ENCODE measurements around the gene TDRD10. TPM values are rescaled to one million over a fixed set of nuclear protein-coding genes. Genes with fewer than 3 reads are reported as not detected.
"Not testable (repeated sequence)": the region's sequence is repeated elsewhere in the genome, so short reads cannot be mapped to it uniquely, and the experiment has no call there.

The TDRD10 gene
- total RNA-seq, 1 donor from 2014 or later, result 27.8 TPM

DNA sequence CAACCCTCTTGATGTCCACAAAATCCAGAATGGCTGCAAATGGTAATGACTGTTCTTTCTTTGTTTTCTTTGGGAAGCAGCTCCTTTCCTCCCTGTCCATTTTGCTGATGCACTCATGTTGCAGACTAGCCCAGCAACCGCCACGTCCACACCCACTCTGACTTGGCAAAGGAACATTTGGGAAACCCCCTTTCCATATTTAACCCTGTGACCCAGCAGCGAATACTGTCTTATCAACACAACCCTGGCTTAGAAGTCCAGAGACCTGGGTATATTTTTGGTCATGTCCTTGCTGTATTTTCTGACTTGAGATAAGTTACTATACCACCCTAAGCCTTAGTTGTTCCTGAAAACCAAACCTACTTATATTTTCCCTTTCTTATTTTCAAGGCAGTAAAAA lies 18.3 kb downstream of the TDRD10 start:
- Mint-ChIP-seq H3K4me1 (ENCODE audit: unreplicated experiment) (peaks cover 50% of the 10 kb centered on the region), H3K36me3 (ENCODE audit: low read depth, unreplicated experiment) (peaks cover 53% of the 10 kb centered on the region)

DNA sequence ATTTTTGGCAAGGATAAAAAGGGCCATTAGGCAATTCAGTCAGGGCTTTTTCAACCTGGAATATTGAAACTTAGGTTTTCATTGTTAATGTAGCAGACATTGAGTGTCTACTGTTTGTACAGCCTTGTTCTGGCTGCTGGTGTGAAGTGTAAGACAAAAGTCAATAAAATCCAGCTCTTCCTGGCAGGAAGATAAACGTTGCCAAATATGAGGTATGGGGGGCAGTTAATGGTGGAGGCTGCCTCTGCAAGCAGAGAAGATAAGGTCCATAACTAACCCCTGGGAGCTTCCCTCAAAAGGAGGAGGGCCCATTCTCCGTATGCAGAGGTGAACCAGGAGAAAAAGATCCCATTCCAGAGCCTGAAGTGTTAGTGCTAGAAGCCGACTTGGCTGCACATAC lies 19.7 kb downstream of the TDRD10 start:
- H3K36me3 Mint-ChIP-seq (ENCODE audit: low read depth, unreplicated experiment), result peaks cover 42% of the 10 kb centered on the region
- H3K27ac Mint-ChIP-seq (ENCODE audit: unreplicated experiment), result no peak overlapping the region
- TF ChIP-seq, protein P1, sequence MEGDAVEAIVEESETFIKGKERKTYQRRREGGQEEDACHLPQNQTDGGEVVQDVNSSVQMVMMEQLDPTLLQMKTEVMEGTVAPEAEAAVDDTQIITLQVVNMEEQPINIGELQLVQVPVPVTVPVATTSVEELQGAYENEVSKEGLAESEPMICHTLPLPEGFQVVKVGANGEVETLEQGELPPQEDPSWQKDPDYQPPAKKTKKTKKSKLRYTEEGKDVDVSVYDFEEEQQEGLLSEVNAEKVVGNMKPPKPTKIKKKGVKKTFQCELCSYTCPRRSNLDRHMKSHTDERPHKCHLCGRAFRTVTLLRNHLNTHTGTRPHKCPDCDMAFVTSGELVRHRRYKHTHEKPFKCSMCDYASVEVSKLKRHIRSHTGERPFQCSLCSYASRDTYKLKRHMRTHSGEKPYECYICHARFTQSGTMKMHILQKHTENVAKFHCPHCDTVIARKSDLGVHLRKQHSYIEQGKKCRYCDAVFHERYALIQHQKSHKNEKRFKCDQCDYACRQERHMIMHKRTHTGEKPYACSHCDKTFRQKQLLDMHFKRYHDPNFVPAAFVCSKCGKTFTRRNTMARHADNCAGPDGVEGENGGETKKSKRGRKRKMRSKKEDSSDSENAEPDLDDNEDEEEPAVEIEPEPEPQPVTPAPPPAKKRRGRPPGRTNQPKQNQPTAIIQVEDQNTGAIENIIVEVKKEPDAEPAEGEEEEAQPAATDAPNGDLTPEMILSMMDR (IDR thresholded peaks at IDR 0.05; ENCODE audit: unreplicated experiment), result no peak
- H3K9me3 Mint-ChIP-seq (ENCODE audit: unreplicated experiment), result no peaks in the 10 kb centered on the region
- no peak overlapping the region for H3K4me3 Mint-ChIP-seq (ENCODE audit: unreplicated experiment)
- DNase-seq (ENCODE audit: low spot score), result no peak
- H3K4me1 Mint-ChIP-seq (ENCODE audit: unreplicated experiment), result peaks cover 51% of the 10 kb centered on the region
- no peaks in the 10 kb centered on the region for H3K27me3 Mint-ChIP-seq (ENCODE audit: unreplicated experiment)

More for the DNA sequence above, 18.3 kb downstream of the TDRD10 start:
- no peak for DNase-seq (ENCODE audit: low spot score)
- TF ChIP-seq, protein P1 (IDR thresholded peaks at IDR 0.05; ENCODE audit: unreplicated experiment), result no peak
- no peak overlapping the region for H3K27ac Mint-ChIP-seq (ENCODE audit: unreplicated experiment)
- H3K27me3 Mint-ChIP-seq (ENCODE audit: unreplicated experiment), result peaks cover 4% of the 10 kb centered on the region
- no peak overlapping the region for H3K4me3 Mint-ChIP-seq (ENCODE audit: unreplicated experiment)
- H3K9me3 Mint-ChIP-seq (ENCODE audit: unreplicated experiment), result no peaks in the 10 kb centered on the region

DNA sequence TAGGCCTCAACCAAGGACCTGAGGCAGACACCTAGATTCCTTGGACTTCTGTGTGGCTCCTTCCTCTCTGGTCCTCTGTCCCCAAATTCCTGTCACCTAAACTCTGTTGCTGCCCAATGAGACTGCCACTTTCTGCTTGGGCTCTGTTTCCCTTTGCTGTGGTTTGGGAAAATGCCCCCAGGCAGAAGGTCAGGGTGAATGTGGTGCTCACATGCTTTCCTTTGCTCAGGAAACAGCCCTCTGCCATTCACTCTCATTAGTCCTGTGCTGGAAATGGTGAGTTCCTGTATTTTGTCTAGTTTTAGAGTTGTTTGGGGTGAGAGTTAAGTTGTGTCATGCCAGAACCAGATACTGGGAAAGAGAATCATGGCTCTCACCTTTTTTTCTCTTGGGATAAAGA lies 22.9 kb downstream of the TDRD10 start:
- peaks cover 47% of the 10 kb centered on the region for H3K4me1 Mint-ChIP-seq (ENCODE audit: unreplicated experiment)
- TF ChIP-seq, protein P1 (IDR thresholded peaks at IDR 0.05; ENCODE audit: unreplicated experiment), result no peak
- peak overlapping the region; percentile 70 for H3K4me3 Mint-ChIP-seq (ENCODE audit: unreplicated experiment)
- H3K27me3 Mint-ChIP-seq (ENCODE audit: unreplicated experiment), result no peaks in the 10 kb centered on the region
- H3K9me3 Mint-ChIP-seq (ENCODE audit: unreplicated experiment), result no peaks in the 10 kb centered on the region
- DNase-seq (ENCODE audit: low spot score), result no peak
- H3K36me3 Mint-ChIP-seq (ENCODE audit: low read depth, unreplicated experiment), result peaks cover 43% of the 10 kb centered on the region
- H3K27ac Mint-ChIP-seq (ENCODE audit: unreplicated experiment), result peak overlapping the region; percentile 88

DNA sequence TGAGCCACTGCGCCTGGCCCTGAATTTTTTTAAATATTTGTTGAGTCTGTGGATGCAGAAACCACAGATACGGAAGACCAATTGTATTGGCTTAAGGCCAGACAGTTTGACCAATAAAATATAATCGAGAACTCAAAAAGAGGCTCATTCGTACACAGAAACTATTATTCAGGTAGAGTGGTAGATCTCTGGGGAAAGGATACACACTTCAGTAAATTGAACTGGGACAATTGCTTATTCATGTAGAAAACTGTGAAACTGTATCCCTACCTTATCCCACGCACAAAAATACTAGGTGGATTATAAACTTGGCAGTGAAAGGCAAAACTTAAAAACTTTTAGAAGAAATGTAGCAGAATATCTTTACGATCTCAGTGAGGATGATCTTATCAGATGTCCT lies 25.2 kb downstream of the TDRD10 start:
- no peaks in the 10 kb centered on the region for H3K27me3 Mint-ChIP-seq (ENCODE audit: unreplicated experiment)
- DNase-seq (ENCODE audit: low spot score), result no peak
- no peaks in the 10 kb centered on the region for H3K9me3 Mint-ChIP-seq (ENCODE audit: unreplicated experiment)
- peaks cover 26% of the 10 kb centered on the region for H3K4me1 Mint-ChIP-seq (ENCODE audit: unreplicated experiment)
- peaks cover 41% of the 10 kb centered on the region for H3K36me3 Mint-ChIP-seq (ENCODE audit: low read depth, unreplicated experiment)
- TF ChIP-seq, protein P1 (IDR thresholded peaks at IDR 0.05; ENCODE audit: unreplicated experiment), result no peak
- H3K4me3 Mint-ChIP-seq (ENCODE audit: unreplicated experiment), result no peak overlapping the region
- no peak overlapping the region for H3K27ac Mint-ChIP-seq (ENCODE audit: unreplicated experiment)

DNA sequence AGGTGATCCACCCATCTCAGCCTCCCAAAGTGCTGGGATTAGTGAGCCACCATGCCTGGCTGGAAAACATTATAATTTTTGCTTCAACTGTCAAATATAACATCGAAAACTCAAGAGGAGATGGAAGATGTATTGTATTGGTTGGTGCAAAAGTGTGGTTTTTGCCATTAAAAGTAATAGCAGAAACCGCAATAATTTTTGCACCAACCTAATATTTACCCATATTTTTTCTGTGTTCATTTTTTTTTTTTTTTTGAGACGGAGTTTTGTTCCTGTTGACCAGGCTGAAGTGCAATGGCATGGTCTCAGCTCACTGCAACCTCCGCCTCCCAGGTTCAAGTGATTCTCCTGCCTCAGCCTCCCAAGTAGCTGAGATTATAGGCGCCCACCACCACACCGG lies 27.3 kb downstream of the TDRD10 start:
- TF ChIP-seq, protein P1 (IDR thresholded peaks at IDR 0.05; ENCODE audit: unreplicated experiment), result no peak
- no peak for DNase-seq (ENCODE audit: low spot score)
- no peaks in the 10 kb centered on the region for H3K9me3 Mint-ChIP-seq (ENCODE audit: unreplicated experiment)

DNA sequence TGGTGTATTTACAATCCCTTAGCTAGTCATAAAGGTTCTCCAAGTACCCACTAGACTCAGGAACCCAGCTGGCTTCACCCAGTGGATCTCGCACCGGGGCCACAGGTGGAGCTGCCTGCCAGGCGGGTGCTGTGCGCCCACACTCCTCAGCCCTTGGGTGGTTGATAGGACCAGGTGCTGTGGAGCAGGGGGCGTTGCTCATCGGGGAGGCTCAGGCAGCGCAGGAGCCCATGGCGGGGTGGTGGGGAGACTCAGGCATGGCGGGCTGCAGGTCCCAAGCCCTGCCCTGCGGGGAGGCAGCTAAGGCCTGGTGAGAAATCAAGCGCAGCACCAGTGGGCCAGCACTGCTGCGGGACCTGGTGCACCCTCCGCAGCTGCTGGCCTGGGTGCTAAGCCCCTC lies 29.9 kb downstream of the TDRD10 start:
- not testable (repeated sequence) for DNase-seq (ENCODE audit: low spot score); H3K9me3 Mint-ChIP-seq (ENCODE audit: unreplicated experiment); H3K27ac Mint-ChIP-seq (ENCODE audit: unreplicated experiment); H3K4me3 Mint-ChIP-seq (ENCODE audit: unreplicated experiment); H3K4me1 Mint-ChIP-seq (ENCODE audit: unreplicated experiment); H3K27me3 Mint-ChIP-seq (ENCODE audit: unreplicated experiment)
- H3K36me3 Mint-ChIP-seq (ENCODE audit: low read depth, unreplicated experiment), result peaks cover 36% of the 10 kb centered on the region

More for the DNA sequence above, 27.3 kb downstream of the TDRD10 start:
- H3K36me3 Mint-ChIP-seq (ENCODE audit: low read depth, unreplicated experiment), result peaks cover 36% of the 10 kb centered on the region
- H3K4me3 Mint-ChIP-seq (ENCODE audit: unreplicated experiment), result no peak overlapping the region
- H3K27me3 Mint-ChIP-seq (ENCODE audit: unreplicated experiment), result peaks cover 4% of the 10 kb centered on the region
- peaks cover 12% of the 10 kb centered on the region for H3K4me1 Mint-ChIP-seq (ENCODE audit: unreplicated experiment)
- no peak overlapping the region for H3K27ac Mint-ChIP-seq (ENCODE audit: unreplicated experiment)

All from endothelial cell (in vitro differentiated cells).